ENCODE results near the gene FGF12.

DNA sequence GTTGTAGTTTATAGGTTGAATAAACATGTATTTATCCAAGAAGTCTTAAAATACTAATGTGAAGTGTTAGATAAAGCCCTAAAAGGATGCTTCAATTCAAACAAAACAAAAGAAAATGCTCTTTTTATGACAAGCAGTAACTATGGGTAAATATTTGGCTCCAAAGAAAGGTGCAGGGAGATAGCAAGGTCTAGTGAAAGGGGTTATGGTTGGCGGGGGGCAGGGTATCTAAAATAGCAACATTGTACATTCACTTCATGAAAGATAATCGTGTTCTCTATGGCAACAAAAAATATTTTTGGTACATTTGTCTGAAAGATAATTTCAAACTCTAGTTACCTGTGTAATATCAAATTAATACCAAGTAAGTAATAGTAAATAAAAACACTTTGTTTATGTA, 149.5 kb downstream of the FGF12 start:
- TF ChIP-seq, protein P1, sequence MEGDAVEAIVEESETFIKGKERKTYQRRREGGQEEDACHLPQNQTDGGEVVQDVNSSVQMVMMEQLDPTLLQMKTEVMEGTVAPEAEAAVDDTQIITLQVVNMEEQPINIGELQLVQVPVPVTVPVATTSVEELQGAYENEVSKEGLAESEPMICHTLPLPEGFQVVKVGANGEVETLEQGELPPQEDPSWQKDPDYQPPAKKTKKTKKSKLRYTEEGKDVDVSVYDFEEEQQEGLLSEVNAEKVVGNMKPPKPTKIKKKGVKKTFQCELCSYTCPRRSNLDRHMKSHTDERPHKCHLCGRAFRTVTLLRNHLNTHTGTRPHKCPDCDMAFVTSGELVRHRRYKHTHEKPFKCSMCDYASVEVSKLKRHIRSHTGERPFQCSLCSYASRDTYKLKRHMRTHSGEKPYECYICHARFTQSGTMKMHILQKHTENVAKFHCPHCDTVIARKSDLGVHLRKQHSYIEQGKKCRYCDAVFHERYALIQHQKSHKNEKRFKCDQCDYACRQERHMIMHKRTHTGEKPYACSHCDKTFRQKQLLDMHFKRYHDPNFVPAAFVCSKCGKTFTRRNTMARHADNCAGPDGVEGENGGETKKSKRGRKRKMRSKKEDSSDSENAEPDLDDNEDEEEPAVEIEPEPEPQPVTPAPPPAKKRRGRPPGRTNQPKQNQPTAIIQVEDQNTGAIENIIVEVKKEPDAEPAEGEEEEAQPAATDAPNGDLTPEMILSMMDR (IDR thresholded peaks at IDR 0.05 in 2 of 3, conservative IDR thresholded peaks at IDR 0.05 in 1 of 3; ENCODE audit: borderline replicate concordance in 1 of 3, insufficient read depth in 1 of 3, low read depth in 2 of 3, low read length in 2 of 3) = no peak
- TF ChIP-seq POLR2A (IDR thresholded peaks at IDR 0.05; ENCODE audit: borderline replicate concordance, extremely low read depth, insufficient read depth, insufficient read length) (no peak), EGR1 (IDR thresholded peaks at IDR 0.05; ENCODE audit: low read depth) (no peak)
